Raji (cell line): ENCODE measurements around the gene TAF1B.

Source experiments
- POLR2A ChIP-seq: IDR thresholded peaks from 2 replicates; pipeline ENCODE4 v1.6.1; 2011; ENCODE audit warnings: low read depth, low read length, control low read depth; ENCODE audit not compliant: insufficient read depth

The TAF1B gene

DNA sequence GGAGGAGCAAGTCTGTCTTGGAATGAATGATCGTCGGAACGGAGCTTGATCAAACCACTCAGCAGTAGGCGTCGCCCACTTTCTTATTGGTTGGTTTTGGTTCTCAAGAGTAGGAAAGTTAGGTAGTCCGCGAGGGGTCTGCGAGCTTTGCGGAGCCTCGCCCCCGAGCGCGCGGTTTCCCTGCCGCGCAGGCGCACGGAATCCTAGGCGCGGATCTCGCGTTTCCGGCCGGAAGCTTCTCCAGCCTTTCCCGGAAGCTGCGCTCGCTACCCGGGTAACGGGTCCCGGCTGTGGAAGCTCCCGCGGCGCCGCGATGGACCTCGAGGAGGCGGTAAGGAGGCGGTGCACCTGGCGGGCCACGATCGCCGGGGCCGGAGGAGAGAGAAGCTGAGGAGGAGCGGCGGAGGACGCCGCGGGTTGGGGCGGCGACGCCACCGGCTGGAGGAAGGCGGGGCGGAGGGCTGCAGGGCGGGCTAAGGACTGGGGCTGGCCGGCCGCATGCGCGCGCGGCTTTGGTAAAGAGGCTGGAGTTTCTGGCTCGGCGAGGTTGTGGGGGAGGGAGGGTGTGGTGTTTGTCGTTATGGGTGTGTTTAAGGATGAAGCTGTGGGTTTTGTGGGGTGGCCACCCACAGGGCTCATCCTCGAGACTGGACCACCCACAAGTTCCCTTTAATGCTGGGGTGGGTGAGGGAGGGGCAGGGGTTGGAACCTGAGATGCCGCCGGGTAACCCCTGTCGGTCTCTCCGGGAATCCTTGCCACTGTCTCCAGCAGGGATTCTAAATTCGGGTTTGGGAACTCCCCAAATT is at the start of gene TAF1B:
TSS of gene TAF1B (plus strand) at position 246 of the 807 bp plus-strand sequence. CDS start at position 314, 68 bp downstream.
- peak; percentile 93 for TF ChIP-seq POLR2A

- TF ChIP-seq POLR2A, result no peak
Measured at GRCh38 chr2:9793918-9794717, 49.2 kb upstream of the TAF1B start.

DNA sequence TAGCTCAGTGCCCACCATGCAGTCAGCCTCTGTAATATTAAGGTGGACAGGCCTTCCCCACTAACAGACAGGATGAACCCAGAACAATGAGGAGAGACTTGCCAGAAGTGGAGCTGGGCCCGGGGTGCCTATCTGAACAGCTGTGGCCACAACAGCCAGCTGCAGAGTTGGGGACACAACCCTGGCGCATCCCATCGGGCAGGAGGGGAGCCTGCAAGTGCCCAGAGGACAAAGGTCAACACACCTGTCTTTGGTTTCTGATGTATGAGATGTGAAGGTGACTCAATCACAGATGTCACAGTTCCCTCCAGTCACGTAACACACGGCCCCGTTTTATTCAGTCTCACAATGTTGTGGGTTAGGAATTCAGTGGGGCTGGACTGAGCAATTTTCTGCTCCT is 48.2 kb upstream of the TAF1B start:
- no peak for TF ChIP-seq POLR2A

- TF ChIP-seq POLR2A, result no peak
Measured at GRCh38 chr2:9796056-9797010, 46.9 kb upstream of the TAF1B start.

- TF ChIP-seq POLR2A, result no peak
Measured at GRCh38 chr2:9797086-9797485, 46.2 kb upstream of the TAF1B start.

DNA sequence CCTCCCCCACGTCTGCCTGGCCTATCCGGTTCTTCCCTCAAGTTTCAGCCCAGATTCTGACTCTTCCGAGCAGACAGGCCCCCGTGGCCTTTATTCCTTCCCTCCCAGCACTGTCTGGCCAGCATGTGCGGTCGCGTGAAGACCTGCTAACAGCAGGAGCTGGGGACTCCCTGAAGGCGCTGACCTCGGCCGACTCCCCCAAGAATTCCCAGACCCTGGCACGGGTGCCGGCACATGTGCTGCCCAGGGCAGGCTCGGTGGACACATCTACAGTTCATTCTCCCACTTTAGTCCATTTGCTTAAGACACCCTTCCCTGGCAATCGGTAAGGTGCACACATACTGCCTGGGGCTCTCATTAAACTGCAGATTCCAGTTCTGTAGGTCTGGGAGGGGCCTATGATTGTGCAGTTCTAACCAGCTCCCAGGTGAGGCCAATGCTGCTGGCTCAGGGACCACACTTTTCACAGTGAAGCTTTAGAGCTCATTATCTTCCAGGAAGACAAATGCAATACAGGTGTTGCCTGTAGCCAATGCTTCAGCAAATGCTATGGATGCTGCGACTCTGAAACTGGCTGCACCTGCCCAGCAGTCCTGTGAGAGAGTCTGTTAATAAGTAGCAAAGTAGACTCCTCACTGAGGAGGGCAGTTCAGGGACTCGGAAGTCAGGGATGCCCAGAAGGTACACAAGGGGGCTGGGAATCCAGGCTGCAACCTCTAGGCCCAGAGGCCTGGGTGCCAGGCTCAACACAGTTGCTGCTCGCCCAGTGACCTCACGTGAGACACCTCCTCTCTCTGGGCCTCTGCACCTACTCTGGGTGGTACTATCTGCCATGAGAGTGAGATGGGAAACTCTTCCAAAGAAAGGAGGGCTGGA is 45.4 kb upstream of the TAF1B start:
- TF ChIP-seq POLR2A, result no peak

DNA sequence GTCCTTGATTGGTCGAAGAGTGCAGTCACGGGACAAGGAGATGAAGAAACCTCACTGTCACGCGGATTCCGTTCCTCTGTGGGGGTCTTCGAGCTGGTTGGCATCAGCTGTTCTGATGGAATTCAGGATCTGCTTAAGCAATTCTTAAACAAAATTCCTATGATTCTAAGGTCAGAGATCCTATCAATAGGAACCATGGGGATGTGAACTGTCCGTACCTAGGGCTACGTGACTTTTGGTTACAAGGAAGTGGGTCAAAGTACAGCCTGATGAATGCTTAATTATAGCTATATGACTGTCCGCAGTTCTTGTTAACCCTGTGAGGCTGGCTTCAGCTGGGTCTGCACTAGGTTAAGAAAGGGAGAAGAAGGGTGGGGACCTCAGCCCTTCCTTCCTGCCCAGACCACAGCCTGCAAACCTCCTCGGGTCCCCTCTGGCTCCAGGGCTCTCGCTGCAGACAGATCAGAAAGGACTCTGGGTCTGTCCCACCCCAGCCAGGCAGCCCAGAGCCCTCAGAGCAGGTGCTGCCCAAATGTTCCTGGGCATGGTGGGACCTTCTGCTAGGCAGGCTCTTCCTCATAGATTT is 44.2 kb upstream of the TAF1B start:
- TF ChIP-seq POLR2A, result no peak

- TF ChIP-seq POLR2A, result no peak
Measured at GRCh38 chr2:9799729-9800632, 43.3 kb upstream of the TAF1B start.

- no peak for TF ChIP-seq POLR2A
Measured at GRCh38 chr2:9800639-9800974, 42.7 kb upstream of the TAF1B start.

DNA sequence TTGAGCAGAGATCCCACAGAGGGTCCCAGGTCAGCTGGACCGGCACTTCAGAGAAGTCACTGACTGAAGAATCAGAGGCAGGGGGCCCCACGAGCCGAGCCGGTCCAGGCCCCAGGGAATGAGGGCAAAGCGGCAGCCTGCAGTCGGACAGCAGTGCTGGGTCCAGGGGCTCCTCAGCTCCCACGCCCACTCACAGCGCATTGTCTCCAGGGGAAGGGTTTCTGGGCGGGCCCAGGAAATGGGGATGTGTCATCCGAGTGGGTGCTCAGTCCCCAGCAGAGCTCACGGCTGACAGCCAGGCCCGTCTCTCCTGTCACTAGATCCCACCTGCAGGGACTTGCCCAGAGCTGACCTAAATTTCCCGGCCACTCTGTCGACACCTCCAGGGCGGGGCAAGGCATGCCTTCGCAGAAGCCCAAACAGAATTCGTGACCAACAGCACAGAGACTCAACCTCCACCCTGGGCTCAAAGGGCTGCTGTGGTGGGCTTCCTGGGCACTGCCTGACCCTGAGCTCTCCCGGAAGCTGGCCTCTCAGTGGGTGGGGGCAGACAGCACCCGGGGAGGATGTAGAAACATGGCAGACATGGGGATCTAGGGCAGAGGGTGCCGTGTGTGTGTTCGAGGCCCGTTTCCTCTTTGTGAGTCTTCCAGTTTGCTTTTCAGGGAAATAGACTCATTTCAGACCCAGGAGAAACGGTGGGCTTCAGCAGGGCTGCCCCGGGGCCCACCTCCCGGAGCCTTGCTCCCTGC is 42.1 kb upstream of the TAF1B start:
- TF ChIP-seq POLR2A, result no peak

DNA sequence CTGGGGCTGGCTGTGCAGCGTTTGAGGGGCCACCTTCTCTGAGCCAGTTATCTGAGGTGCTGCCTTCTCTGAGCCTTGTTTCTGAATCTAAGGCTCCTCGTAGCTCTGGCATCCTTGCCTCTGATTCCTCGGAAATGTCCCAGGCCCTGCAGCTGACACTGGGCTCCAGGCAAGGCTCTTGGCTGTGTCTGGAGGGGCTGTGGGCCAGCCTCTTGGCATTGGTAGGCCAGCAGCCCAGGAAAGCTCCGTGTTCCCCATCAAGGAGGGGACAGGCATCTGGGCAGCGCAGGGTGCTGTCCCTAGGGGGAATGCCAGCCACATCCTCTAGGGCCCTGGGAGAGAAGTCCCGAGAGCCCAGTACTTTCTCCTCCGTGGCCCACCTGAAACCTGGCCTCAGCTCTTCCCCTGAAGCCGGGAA is 40.7 kb upstream of the TAF1B start:
- TF ChIP-seq POLR2A, result no peak
